GM18511 (cell line): ENCODE measurements around the gene TTLL8.
"Not testable (repeated sequence)": the region's sequence is repeated elsewhere in the genome, so short reads cannot be mapped to it uniquely, and the experiment has no call there.

Experiments
- ATAC-seq: cut with Tn5 transposase; IDR thresholded peaks from one replicate; pipeline ENCODE4 v1.9.1; 2021; ENCODE audit warnings: mild to moderate bottlenecking, moderate library complexity; ENCODE audit not compliant: unreplicated experiment

The TTLL8 gene

DNA sequence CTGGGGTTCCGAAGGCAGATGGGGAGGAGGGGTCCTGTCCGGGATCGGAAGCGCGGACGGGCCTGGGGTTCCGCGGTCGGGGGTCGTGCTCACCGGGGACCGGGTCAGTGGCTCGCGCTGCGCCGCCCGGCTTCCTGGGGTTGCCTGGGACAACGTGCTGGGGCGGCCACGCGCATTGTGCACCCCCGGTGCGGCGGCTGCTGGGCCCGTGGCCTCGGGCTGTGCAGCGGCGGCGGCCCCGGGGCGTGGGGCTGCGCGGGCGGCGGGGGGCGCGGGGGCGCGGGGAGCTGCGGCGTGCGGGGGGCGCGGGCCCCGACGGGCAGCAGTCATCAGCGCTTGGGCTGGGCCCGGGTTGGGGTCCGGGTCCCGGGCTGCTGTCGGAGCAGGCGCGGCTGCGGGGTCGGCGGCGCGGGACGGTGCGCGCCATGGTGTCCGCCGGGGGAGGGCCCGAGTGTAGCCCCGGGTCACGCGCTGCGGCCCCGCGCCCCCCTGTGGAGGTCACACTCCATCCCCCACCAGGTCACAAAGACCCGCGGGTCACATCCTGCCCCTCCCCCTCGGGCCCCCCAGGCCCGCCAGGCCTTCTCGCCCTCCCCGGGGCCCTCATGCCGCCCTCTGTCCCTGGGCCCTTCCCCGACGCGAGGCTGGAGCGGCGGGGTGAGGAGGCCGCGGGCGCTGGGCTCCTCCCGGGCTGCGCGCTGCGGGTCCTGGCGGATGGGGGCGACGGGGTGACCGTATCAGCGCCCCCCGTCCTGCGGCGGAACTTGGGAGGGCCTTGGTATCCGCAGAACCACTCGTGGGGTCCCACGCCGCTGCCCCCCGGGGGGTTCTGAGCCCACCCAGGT is at the start of gene TTLL8:
Gene TTLL8 (minus strand): TSS at position 238 of the 845 bp plus-strand sequence.
- no peak for ATAC-seq

DNA sequence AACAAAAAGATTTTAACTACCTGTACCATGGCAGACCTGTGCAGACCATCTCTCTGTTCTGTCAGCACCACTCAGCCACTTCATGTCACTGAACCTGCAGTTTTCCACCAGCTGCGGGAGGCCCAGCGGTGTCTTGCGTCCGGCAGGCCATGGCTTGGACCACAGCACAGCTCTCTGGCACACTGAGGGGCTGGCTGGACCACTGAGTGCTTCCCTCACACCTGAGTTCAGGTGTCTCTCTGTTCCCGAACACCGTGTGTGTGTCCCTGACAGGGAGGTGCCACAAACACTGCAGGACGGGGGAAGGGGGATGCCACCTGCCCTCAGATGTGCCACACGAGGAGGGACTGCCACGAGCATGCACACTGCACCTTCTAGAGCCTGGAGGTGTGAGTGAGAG is 49.4 kb upstream of the TTLL8 start:
- no peak for ATAC-seq

DNA sequence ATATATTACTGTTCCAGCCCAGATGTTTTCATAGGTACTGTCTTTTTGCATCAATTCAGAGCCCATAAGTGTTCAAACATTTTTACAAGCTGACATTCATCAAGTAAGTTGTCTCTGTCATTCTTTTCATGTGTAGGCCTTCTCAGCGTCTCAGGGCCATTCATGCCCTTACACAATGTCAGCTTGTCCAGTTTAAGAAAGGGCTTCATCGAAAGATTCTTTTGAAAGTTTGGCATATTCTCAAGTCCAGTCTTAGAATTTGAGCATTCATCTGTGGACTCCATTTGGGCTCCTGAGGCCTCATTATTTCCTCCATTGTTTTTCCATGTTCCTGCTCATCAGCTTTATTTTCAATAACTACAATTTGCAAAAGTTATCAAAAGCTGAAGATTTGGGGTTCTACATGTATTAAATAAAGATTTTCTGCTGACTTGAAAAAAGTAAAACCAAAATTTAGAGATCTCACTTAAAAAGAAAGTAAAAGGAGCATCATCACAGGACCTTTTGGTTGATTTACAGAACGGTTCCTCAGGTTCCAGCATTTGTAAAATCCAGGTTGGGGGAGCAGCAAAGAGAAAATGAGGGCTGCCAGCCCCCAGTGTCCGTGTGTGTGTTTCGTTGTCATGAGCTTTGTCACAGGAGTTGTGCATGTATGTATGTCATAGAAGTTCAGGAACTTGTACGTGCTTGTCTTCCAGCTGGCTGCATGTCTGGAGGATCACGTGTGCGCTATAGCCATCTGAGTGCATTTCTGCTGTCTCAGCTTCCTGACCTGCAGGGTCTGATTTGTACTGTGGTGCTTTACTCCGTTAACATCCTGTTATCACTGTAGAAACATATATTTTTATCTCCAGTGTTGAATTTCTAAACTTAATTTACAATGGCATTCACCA is 47.4 kb upstream of the TTLL8 start:
- ATAC-seq: no peak

DNA sequence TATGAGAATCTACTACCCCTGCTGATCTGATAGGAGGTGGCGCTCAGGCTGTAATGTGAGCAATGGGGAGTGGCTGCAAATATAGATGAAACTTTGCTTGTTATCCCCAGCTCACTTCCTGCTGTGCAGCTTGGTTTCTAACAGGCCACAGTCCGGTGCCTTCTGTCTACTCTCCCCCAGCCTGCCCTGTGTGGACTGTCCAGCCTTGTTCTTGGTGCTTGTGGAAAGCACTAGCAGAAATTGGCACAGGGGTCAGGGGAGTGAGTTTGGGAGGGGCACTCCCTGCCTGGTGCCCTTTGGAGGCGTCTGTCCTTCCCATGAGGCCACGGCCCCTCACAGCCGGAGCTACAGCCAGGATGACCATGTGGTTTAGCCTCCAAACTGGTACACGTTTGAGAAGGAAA is 46.0 kb upstream of the TTLL8 start:
- ATAC-seq: no peak

DNA sequence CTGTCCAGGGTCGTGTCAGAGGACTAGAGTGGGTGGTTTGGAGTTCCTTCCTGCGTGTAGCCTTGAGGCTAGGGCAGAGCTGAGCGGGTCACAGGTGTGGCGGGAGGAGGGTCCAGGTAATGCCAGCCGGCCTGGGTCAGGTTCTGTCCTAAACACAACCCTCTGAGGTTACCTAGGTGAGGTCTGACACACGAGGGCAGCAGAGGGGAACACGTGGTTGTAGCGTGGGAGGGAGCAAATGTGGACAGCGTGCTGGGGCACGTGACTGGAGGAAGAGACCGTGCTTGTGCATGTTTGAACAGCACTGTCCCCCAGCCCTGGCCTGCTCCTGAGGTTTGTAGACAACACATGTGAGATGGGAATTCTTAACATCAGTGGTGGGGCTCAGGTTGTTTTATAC is 44.8 kb upstream of the TTLL8 start:
- ATAC-seq: no peak

DNA sequence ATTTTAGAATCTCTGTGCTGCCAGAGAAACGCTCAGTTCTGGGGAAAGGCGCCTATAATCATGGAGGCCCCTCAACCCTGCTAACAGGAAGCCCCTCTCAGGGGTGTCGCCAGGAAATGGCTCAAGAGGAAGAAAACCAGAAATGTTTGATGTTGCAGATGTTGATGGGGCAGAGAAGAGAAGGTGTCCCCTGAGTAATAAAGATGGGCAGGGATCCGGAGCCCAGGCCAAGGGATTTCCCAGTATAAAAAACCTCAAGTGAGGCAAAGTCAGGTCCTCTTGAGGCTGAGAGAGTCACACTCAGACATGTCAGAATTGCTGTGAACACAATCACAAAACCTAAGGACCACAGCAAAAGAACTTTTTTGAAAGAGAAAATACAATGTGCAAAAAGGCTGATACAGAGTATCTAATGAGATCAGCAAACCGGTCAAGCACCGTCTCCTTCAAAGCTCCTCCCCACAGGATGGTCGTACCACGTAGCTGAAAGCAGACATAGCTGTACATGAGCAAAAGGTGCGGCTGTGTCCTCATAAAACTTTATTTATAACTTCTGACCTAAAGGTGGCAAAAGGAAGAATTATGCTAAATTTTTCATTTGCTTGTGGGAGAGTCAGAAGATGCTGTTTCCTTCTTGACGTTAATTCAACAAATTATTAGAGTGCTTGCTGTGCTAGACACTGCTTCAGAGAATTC is 43.9 kb upstream of the TTLL8 start:
- no peak for ATAC-seq

DNA sequence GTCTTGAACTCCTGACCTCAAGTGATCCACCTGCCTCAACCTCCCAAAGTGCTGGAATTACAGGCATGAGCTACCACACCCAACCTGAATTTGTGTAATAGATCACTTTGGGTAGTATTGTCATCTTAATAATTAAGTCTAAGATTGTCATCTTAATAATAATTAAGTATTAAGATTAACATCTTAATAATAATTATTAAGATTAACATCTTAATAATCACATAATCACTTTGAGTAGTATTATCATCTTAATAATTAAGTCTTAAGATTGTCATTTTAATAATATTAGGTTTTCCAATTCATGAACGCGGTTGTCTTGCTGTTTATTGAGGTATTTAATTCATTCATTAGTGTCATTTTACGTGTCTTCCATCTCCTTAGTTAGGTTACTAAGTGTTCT is 40.0 kb upstream of the TTLL8 start:
- no peak for ATAC-seq

DNA sequence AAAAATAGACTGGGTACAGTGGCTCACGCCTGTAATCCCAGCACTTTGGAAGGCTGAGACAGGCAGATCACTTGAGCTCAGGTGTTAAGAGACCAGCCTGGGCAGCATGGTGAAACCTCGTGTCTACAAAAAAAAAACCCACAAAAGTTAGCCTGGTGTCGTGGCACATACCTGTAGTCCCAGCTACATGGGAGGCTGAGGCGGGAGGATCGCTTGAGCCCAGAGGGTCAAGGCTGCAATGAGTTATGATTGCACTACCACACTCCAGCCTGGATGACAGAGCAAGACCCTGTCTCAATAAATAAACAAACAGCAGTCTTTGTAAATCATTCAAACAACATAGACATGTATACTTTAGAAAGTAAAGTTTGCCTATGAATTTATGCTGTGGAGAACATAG is 34.2 kb upstream of the TTLL8 start:
- no peak for ATAC-seq

DNA sequence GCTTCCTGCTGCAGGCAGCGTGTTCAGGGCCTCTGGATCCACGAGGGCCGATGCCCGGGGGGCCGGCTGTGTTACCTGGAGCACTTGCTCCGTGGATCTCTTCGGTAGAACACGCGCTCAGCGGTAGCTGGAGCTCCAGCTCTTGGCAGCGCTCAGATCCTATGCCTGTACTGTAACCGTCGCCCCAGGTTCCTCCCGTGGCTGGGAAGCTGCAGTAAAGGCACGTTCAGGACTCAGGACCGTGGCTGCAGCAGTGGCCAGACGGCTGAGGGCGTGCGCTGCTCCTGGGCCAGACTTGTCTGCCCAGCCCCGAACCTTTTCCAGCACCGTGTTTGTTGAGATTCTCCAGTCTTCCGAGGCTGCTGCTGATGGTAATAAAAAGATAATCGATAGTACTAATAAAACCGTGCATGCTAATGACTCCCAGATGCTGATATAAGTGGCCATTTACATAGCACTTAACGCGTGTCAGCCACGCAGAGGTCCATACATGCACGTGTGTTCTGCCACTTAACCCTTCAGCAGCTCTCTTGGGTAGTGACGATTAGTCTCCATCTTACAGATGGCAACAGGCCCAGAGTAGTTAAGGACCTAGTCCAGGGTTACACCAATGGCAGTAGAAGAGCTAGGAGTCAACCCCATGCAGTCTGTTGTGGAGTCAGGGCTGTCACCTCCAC is 33.1 kb upstream of the TTLL8 start:
- ATAC-seq: no peak

DNA sequence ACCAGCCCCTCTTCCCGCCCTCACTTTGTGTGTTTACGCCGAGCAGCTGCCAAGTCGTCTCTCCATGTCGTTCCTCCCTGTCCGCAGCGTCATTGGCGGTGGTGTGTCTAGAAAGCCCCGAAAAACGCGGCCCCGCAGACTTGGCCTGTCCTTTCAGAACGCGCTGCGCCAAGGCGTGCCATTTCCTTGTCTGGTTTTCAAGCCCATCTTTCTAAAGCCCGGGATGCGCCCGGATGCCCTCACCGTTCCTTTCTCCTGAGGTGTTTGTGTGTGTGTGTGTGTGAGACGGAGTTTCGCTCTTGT is 32.3 kb upstream of the TTLL8 start:
- no peak for ATAC-seq

DNA sequence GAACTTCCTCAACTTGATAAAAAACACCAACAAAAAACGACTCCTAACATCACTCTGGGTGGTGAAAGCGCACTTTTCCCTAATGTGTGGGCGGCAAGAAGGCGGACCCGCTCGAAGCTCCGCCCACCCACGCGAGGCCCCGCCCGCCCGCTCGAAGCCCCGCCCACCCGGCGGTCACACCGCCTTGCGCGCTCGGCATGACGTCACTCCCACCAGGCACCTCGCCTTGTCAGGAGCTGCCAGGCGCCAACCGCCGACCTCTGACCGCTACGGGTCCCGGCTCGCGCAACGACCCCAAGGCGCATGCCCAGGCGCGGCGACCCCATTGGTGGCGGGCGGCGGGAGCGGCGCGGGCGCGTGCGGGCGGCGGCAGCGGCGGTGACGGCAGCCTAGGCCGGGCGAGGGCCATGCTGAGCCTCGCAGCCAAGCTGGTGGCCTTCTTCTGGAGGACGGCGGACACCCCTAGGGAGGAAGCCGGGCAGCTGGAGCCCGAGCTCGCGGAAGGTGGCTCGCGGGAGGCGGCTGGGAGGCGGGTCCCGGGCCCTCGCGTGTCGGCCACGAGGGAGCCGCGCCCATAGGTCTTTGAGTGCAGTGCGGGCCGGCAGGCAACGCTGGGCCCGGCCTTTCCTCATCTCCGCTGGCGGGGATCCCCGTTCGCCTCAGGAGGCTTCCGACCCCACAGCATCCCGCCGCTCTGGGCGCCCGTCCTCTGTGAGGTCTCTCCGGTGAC is 31.7 kb upstream of the TTLL8 start, which contains the start of gene MOV10L1:
Gene MOV10L1 (plus strand): TSS at position 325 of the 730 bp plus-strand sequence. CDS start 83 bp downstream, at position 408.
- no peak for ATAC-seq

DNA sequence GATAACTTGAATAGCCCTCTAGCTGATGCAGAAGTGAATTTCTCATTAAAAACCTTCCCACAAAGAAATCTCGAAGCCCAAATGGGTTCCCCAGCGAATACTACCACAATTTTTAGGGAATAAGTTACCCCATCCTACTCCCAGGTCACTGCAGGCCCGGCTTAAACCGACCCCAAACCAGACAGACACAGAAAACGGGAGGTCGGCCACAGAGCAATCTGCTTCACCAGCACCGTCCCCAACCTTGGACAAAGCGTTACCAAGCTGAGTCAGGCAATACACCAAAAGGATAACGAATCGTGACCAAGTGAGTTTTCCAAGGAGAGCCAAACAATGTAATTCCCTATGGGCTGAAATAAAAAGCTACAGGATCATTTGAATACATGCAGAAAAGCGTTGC is 31.1 kb upstream of the TTLL8 start:
- ATAC-seq: no peak

DNA sequence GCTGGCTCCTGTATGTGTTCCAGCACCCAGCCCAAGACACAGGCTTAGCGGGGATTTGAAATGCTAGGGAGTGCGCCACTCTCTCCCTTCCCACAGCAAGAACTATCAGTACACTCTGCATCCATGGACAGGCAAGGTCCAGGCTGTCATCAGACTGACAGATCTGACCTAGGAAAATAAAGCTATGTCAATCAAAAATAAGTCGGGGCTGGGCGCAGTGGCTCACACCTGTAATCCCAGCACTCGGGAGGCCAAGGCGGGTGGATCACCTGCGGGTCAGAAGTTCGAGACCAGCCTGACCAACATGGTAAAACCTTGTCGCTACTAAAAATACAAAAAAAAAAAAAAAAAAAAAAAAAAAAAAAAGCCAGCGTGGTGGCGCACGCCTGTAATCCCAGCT is 30.0 kb upstream of the TTLL8 start:
- no peak for ATAC-seq

DNA sequence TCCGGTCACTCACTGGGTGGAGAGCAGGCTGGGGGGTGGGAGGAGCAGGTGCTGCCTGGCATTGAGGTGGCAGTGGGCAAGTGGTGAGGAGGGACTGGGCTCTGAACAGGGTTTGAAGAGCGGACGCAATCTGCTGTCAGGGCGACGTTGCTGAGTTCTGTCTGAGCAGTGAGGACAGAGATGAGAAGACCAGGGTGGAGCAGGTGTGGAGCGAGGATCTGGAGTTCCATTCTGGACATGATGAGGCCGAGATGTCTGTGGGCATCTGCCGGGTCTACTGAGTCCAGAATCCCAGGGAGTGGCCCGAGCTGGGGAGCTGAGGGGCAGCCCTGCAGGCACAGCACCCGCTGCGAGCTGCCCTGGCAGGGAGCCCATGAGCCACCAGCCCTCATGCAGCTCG is 29.5 kb upstream of the TTLL8 start:
- ATAC-seq: no peak

DNA sequence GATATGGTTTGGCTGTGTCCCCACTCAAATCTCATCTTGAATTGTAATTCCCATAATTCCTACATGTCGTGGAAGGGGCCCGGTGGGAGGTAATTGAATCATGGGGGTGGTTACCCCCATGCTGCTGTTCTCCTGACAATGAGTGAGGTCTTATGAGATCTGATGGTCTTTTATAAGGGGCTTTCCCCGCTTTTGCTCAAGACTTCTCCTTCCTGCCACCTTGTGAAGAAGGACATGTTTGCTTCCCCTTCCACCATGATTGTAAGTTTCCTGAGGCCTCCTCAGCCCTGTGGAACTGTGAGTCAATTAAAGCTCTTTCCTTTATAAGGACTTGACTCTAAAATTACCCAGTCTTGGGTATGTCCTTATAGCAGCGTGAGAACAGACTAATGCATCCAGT is 28.9 kb upstream of the TTLL8 start:
- not testable (repeated sequence) for ATAC-seq

DNA sequence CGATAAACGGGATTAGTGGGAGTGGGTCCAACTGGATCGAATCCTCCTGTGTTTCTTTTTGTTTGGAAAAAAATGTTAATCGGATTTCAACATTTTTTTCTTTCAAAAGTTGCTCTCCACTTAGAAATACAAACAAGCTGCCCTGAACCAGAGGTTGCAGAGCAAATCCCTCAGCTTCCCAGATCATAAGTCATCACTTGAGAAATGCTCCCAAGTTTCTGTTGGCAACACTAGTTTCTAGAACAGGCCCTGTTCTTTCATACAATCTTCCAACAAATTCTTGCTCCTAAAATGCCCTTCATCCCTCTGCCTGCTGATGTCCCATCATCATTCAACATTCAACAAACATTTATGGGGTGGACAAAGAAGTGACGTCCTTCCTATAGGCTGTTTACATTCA is 28.4 kb upstream of the TTLL8 start:
- ATAC-seq: no peak

DNA sequence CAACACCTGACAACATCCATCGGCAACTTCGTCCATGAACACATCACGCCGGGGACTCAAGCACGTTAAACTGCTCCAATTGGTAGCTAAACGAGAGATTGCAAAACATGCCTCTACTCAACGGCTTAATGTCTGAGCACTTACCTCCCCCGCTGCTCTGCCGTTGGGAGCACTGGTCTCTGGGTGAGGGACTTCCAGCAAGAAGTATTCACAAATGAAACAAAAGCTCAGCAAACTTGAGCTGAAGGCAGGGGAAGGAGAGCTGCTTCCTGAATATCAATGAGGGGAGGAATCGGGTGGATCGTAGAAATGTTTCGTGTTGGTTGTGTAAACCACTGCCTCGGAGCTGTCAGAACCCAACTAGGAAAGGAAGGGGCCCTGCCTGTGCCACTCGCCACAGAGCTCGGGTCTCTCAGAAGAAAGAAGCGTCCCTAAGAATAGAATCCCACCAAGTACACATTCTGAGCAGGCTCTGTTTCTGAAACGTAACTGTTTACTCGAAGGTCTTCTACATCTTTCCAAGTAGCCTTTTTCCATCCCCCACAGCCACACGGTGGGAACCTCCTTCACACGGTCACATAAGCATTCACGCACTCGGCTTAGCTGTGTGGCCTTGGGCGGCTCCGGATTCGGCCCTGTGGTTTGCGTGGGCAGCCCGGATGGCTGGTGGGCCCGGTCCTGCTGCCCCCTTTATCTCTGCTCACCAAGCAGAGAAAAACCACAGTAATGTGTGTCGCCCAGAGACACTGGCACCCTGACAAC is 27.3 kb upstream of the TTLL8 start, which contains the start of gene MLC1:
Gene MLC1 (minus strand): TSS at position 216 of the 762 bp plus-strand sequence. CDS start 524 bp downstream, outside the sequence.
- no peak for ATAC-seq

DNA sequence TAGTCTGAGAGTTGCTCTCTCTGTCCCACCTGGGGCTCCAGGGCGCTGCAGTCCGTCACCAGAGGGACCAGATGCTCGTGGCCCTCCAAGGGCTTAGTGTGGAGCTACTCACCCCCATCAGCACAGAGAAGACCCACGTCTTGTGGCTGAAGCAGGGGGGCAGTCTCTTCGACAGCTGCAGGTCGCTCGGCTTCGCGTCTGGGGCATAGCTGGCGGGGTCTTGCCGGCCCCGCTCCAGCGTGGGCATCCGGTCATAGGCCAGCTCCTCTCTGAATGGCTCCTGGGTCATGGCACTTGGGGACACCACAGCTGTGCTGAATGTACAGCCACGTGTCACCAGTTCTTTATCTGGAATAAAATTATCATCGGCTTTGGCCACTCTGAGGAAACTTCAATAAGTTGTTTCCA is 26.5 kb upstream of the TTLL8 start:
- no peak for ATAC-seq

DNA sequence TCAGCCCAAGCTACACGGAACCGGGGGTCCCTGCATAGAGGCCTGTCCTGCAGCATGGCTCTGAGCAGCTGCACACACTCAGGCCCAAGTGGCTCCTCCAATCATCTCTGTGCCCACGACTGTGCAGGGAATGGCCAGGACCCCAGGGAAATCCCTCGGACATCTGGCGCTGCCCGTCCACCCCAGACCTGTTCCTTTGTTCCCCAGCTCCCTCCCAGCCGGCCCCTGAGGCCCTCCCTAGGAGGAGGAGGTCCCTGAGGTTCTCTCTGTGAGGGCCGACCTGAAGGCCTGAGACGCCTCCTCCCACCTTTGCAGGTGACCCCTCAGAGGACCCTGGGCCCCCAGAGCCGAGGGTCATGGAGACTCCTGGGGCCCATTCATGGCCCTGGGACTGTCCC is 26.0 kb upstream of the TTLL8 start:
- no peak for ATAC-seq
